Effector memory CD4-positive, alpha-beta T cell (primary cell): ENCODE data around the gene LRRC75A.
"Not testable (repeated sequence)": the region's sequence is repeated elsewhere in the genome, so short reads cannot be mapped to it uniquely, and the experiment has no call there.

ENCODE experiments used
- DNase-seq, 3 donors: peaks; one replicate each; pipeline ENCODE4 v3.0.0-alpha.2; 2020
- H3K27ac ChIP-seq: 2 replicates; pipeline ENCODE4 v1.7.0; 2013; ENCODE audit warnings: mild to moderate bottlenecking, low read length, moderate library complexity; ENCODE audit not compliant: insufficient read depth, poor library complexity, severe bottlenecking
- H3K27me3 ChIP-seq: replicated peaks from 2 replicates; pipeline ENCODE4 v1.7.0; 2013; ENCODE audit warnings: mild to moderate bottlenecking, low read length; ENCODE audit not compliant: insufficient read depth, control insufficient read depth, poor library complexity, severe bottlenecking
- H3K36me3 ChIP-seq: 2 replicates; pipeline ENCODE4 v1.7.0; 2013; ENCODE audit warnings: mild to moderate bottlenecking, low read length, moderate library complexity; ENCODE audit not compliant: control insufficient read depth, insufficient read depth
- H3K4me1 ChIP-seq: 2 replicates; pipeline ENCODE4 v1.7.0; 2013; ENCODE audit warnings: low read length, mild to moderate bottlenecking; ENCODE audit not compliant: control insufficient read depth, insufficient read depth, poor library complexity, severe bottlenecking
- H3K4me3 ChIP-seq: 2 replicates; pipeline ENCODE4 v1.7.0; 2013; ENCODE audit warnings: low read length, low read depth, mild to moderate bottlenecking; ENCODE audit not compliant: insufficient read depth, poor library complexity, severe bottlenecking
- H3K9me3 ChIP-seq: 2 replicates; pipeline ENCODE4 v1.7.0; 2013; ENCODE audit warnings: mild to moderate bottlenecking, low read length, moderate library complexity; ENCODE audit not compliant: control insufficient read depth
- total RNA-seq, 3 donors: gene quantifications; one replicate each; lab custom pipeline; 2026; lab: John Stamatoyannopoulos, UW

LRRC75A gene
- 4.3 to 5.6 (median 4.7) reads per million in 3 donors for total RNA-seq

DNA sequence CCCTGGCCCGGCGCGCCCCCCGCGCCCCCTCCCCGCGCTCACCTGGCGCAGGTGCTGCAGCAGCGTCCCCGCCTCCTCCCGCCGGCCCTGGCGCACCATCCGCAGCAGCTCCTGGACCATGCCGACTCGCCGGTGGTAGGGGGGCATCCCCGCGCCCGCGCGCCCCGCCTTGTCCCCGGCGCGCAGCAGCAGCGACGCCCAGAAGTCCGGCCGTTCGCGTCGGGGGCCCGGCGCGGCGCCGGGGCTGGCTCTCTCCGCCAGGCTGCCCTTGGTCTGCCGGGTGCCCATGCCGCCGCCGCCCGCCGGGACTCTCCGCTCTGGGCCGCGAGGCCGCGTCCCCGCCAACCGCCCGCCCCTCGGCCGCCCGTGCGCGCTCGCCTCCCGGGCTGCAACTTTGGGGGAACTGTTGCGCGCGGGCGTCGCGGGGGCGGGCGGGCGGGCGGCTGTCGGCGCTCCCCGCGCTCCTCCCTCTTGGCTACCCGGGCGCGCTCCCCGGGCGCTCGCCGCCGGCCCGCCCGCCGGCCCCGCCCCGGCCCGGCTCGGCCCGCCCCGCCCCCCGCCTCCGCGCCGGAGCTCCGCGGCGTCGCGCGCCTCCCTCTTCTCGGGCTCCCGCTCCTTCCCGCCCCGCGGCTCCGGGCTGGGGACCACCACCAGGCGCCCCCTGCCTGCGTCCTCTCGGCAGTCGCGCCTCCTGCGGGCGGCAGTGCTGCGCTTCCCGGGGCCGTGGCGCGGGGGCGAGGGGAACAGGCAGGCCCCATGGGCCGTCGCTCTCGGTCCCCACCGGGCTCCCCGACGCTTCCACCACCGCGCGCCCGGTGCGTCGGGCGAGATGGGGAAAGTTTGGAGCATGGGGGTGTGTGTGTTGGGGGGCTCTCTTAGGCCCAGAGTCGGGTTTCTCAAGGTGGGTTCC is at the start of gene LRRC75A:
Gene LRRC75A, minus strand, starts transcription at position 491 of the 910 bp plus-strand sequence. Its CDS starts 203 bp downstream, at position 288.
- peak; percentile 27 to 38 (median 30) for DNase-seq
- Histone ChIP-seq H3K27me3 (no peaks in the 10 kb centered on the region), H3K4me3 (peak within 1 kb of the TSS; percentile 58), H3K36me3 (no peaks in the 10 kb centered on the region), H3K4me1 (peaks cover 7% of the 10 kb centered on the region), H3K9me3 (no peaks in the 10 kb centered on the region), H3K27ac (no peak within 1 kb of the TSS)

GRCh38 chr17:16537130-16537458 is 45.1 kb upstream of the LRRC75A start:
- H3K4me3 ChIP-seq = no peak overlapping the region
- no peaks in the 10 kb centered on the region for H3K27me3 ChIP-seq
- no peaks in the 10 kb centered on the region for H3K9me3 ChIP-seq
- H3K4me1 ChIP-seq = peaks cover 13% of the 10 kb centered on the region
- H3K27ac ChIP-seq = no peak overlapping the region
- no peaks in the 10 kb centered on the region for H3K36me3 ChIP-seq
- DNase-seq = no peak

- no peak for DNase-seq
- no peaks in the 10 kb centered on the region for H3K9me3 ChIP-seq
- no peaks in the 10 kb centered on the region for H3K27me3 ChIP-seq
- no peak overlapping the region for H3K27ac ChIP-seq
- peaks cover 13% of the 10 kb centered on the region for H3K4me1 ChIP-seq
- no peaks in the 10 kb centered on the region for H3K36me3 ChIP-seq
- H3K4me3 ChIP-seq = no peak overlapping the region
These were observed 42.2 kb upstream of the LRRC75A start for GRCh38 chr17:16534236-16534635.

DNA sequence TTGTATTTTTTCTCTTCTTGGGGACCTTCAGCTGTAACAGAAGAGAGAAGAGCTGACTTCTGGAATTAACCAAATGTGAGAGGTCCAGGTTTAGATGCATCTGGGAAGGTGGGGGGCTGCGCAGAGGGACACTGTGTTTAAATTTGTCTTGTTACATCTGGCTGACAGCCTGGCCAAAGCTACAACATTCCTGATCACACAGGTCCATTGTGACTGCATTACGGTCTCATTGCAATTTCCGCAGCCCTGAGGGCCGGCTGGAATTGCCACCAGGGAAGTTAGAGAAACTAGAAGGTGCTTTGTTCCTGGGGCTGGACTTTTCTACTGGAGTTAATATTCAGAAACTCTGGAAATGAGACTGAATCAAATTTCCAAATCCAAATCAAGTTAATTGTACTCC is 37.9 kb upstream of the LRRC75A start:
- Histone ChIP-seq H3K9me3 (no peaks in the 10 kb centered on the region), H3K4me3 (no peak overlapping the region), H3K27me3 (no peaks in the 10 kb centered on the region), H3K4me1 (no peaks in the 10 kb centered on the region), H3K36me3 (no peaks in the 10 kb centered on the region), H3K27ac (no peak overlapping the region)
- DNase-seq = no peak

DNA sequence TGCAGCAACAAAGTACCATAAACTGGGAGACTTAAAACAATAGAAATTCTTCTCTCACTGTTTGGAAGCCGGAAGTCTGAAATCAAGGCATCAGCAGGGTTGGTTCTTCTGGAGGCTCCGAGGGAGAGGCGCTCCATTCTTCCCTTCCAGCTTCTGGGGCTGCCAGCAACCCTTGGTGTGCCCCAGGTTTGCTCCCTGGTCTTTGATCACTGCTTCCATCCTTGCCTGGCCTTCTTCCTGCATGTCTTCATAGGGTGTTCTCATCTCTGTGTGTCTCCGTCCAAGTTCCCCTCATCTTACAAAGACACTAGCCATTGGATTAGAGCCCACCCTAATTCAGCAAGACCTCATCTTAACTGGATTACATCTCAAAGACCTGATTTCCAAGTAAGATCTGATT is 35.3 kb upstream of the LRRC75A start:
- Histone ChIP-seq H3K27ac (no peak overlapping the region), H3K27me3 (no peaks in the 10 kb centered on the region), H3K4me3 (no peak overlapping the region), H3K4me1 (no peaks in the 10 kb centered on the region), H3K36me3 (no peaks in the 10 kb centered on the region), H3K9me3 (no peaks in the 10 kb centered on the region)
- no peak for DNase-seq

- H3K9me3 ChIP-seq, H3K4me3 ChIP-seq, H3K36me3 ChIP-seq, H3K4me1 ChIP-seq, DNase-seq, H3K27ac ChIP-seq, H3K27me3 ChIP-seq: not testable (repeated sequence)
These were observed 33.6 kb upstream of the LRRC75A start for GRCh38 chr17:16525556-16525955.

GRCh38 chr17:16521070-16521727 is 29.2 kb upstream of the LRRC75A start:
- H3K27ac ChIP-seq = no peak overlapping the region
- no peaks in the 10 kb centered on the region for H3K9me3 ChIP-seq
- no peaks in the 10 kb centered on the region for H3K4me1 ChIP-seq
- no peaks in the 10 kb centered on the region for H3K36me3 ChIP-seq
- H3K27me3 ChIP-seq = peaks cover 4% of the 10 kb centered on the region
- H3K4me3 ChIP-seq = no peak overlapping the region
- DNase-seq = peak; percentile 26 to 42 (median 32)

- Histone ChIP-seq H3K27me3 (peaks cover 4% of the 10 kb centered on the region), H3K36me3 (no peaks in the 10 kb centered on the region), H3K4me3 (no peak overlapping the region), H3K9me3 (no peaks in the 10 kb centered on the region), H3K27ac (no peak overlapping the region), H3K4me1 (no peaks in the 10 kb centered on the region)
- DNase-seq = no peak
These were observed 27.0 kb upstream of the LRRC75A start for GRCh38 chr17:16519021-16519420.

GRCh38 chr17:16517477-16517876 is 25.5 kb upstream of the LRRC75A start:
- H3K4me3 ChIP-seq = no peak overlapping the region
- DNase-seq = no peak
- H3K9me3 ChIP-seq = no peaks in the 10 kb centered on the region
- H3K27ac ChIP-seq = no peak overlapping the region
- no peaks in the 10 kb centered on the region for H3K4me1 ChIP-seq
- H3K27me3 ChIP-seq = peaks cover 4% of the 10 kb centered on the region
- H3K36me3 ChIP-seq = no peaks in the 10 kb centered on the region

DNA sequence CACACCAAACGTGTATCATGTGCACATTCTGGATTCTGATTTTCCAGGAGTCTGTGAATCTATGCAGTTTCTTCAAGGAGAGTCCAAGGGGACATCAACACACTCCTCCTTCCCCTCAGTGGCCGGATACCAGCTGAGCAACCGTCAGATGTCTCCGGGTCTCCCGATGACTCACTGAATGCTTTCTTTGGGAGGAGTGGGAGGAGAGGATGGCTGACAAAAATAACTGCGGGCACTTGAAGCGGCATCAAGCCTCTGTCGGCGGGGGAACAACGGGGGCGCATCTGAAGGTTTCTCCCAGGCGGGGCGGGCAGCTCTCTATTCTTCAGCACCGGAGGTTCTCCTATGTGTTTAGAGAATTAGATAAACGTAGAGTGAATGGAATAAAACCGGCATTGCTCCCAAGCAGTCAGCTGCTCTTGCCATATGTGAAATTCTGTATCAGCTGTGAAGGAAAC is 24.6 kb upstream of the LRRC75A start:
- DNase-seq = no peak
- no peak overlapping the region for H3K27ac ChIP-seq
- no peak overlapping the region for H3K4me3 ChIP-seq
- H3K27me3 ChIP-seq = peaks cover 4% of the 10 kb centered on the region
- H3K4me1 ChIP-seq = no peaks in the 10 kb centered on the region
- H3K36me3 ChIP-seq = no peaks in the 10 kb centered on the region
- no peaks in the 10 kb centered on the region for H3K9me3 ChIP-seq
